Esophagus squamous epithelium (tissue), 4 donors: ENCODE data around the gene TRDMT1.

Source experiments
- POLR2A ChIP-seq, 4 donors: fragments of 450-650 bp; IDR thresholded peaks; one replicate each; pipeline ENCODE4 v1.6.1; 2017; ENCODE audit warnings: antibody characterized with exemption in 4 of 4, mild to moderate bottlenecking in 4 of 4, moderate library complexity in 3 of 4
- TF ChIP-seq, protein P1 (sequence below), 6 experiments: fragments of 450-650 bp in 4 of 6; fragments of 200-600 bp in 2 of 6; sonication (generic) in 2 of 6; IDR thresholded peaks; one replicate each; pipeline ENCODE4 v1.5.1; 2016 to 2019; ENCODE audit warnings: antibody characterized with exemption in 6 of 6, mild to moderate bottlenecking in 4 of 6, moderate library complexity in 4 of 6

DNA sequence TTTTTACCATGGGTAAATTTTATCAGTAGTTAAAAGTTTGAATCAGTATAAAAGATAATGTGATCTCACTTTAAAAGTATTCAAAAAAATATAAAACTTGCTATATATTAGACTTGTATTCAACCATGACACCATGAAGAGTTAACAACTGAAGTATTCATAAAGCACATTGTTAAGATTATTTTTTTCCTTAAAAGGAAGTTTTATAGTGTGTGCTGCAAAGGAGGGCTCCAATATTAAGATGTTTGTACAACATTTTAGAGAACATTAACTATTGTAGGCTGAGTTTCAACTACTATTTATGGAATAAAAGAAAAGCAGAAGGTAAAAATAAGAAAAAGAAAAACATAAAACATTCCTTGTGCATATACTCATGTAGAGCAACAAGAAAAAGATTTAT, 47.4 kb downstream of the TRDMT1 start:
- no peak for TF ChIP-seq POLR2A (IDR thresholded peaks at IDR 0.05)
- TF ChIP-seq, protein P1, sequence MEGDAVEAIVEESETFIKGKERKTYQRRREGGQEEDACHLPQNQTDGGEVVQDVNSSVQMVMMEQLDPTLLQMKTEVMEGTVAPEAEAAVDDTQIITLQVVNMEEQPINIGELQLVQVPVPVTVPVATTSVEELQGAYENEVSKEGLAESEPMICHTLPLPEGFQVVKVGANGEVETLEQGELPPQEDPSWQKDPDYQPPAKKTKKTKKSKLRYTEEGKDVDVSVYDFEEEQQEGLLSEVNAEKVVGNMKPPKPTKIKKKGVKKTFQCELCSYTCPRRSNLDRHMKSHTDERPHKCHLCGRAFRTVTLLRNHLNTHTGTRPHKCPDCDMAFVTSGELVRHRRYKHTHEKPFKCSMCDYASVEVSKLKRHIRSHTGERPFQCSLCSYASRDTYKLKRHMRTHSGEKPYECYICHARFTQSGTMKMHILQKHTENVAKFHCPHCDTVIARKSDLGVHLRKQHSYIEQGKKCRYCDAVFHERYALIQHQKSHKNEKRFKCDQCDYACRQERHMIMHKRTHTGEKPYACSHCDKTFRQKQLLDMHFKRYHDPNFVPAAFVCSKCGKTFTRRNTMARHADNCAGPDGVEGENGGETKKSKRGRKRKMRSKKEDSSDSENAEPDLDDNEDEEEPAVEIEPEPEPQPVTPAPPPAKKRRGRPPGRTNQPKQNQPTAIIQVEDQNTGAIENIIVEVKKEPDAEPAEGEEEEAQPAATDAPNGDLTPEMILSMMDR (IDR thresholded peaks at IDR 0.05), result no peak
